HepG2 (cell line): Measurements from ENCODE around the gene CCDC157. TPM values are rescaled to one million over a fixed set of nuclear protein-coding genes. Genes with fewer than 3 reads are reported as not detected.

ENCODE experiments used
- AHR ChIP-seq: IDR thresholded peaks from 2 replicates; pipeline ENCODE4 v1.6.1; 2018; ENCODE audit warnings: missing genetic modification reagents, missing compliant biosample characterization
- ATAD3A ChIP-seq: sonication (generic); formaldehyde crosslinking; IDR thresholded peaks from 2 replicates; pipeline ENCODE4 v1.4.0; 2020; ENCODE audit warnings: missing genetic modification reagents
- ELF3 ChIP-seq: IDR thresholded peaks from 2 replicates; pipeline ENCODE4 v1.6.1; 2016; ENCODE audit warnings: missing genetic modification reagents, missing compliant biosample characterization
- FLYWCH1 ChIP-seq: sonication (generic); formaldehyde crosslinking; IDR thresholded peaks from 2 replicates; pipeline ENCODE4 v1.8.1; 2023; ENCODE audit warnings: mild to moderate bottlenecking, missing genetic modification reagents
- KLF15 ChIP-seq: sonication (generic); formaldehyde crosslinking; IDR thresholded peaks from 2 replicates; pipeline ENCODE4 v1.8.1; 2023; ENCODE audit warnings: borderline replicate concordance, mild to moderate bottlenecking, inconsistent platforms, missing genetic modification reagents, mixed read lengths
- NFRKB ChIP-seq: fragments of 450-650 bp; IDR thresholded peaks from 2 replicates; pipeline ENCODE4 v1.6.1; 2017
- PHF8 ChIP-seq: sonication (generic); formaldehyde crosslinking; IDR thresholded peaks from 2 replicates; pipeline ENCODE4 v1.5.0; 2020; ENCODE audit warnings: missing genetic modification reagents
- RFXAP ChIP-seq: sonication (generic); formaldehyde crosslinking; IDR thresholded peaks from 2 replicates; pipeline ENCODE4 v1.4.0; 2020; ENCODE audit warnings: missing genetic modification reagents, borderline replicate concordance
- SATB2 ChIP-seq: sonication (generic); formaldehyde crosslinking; IDR thresholded peaks from 2 replicates; pipeline ENCODE4 v1.5.0; 2020; ENCODE audit warnings: missing genetic modification reagents
- SRF ChIP-seq: IDR thresholded peaks from 2 replicates; pipeline ENCODE4 v1.6.1; 2011; ENCODE audit warnings: mild to moderate bottlenecking, low read depth, low read length, moderate library complexity
- TBX3 ChIP-seq: fragments of 450-650 bp; IDR thresholded peaks from 2 replicates; pipeline ENCODE4 v1.6.1; 2017; ENCODE audit warnings: antibody characterized with exemption, mild to moderate bottlenecking, inconsistent platforms, borderline replicate concordance
- TEAD3 ChIP-seq: optimal IDR thresholded peaks from 2 replicates; pipeline ENCODE3; 2016; ENCODE audit warnings: borderline replicate concordance
- TOE1 ChIP-seq: sonication (generic); formaldehyde crosslinking; IDR thresholded peaks from 2 replicates; pipeline ENCODE4 v1.4.0; 2020; ENCODE audit warnings: mild to moderate bottlenecking, missing genetic modification reagents
- ZNF143 ChIP-seq: sonication (generic); formaldehyde crosslinking; IDR thresholded peaks from 2 replicates; pipeline ENCODE4 v1.4.0; 2020; ENCODE audit warnings: missing genetic modification reagents
- ZNF329 ChIP-seq: sonication (generic); formaldehyde crosslinking; IDR thresholded peaks from 2 replicates; pipeline ENCODE4 v1.9.0; 2021; ENCODE audit warnings: low read depth, mild to moderate bottlenecking, missing genetic modification reagents
- ZNF33B ChIP-seq: sonication (generic); formaldehyde crosslinking; IDR thresholded peaks from 2 replicates; pipeline ENCODE4 v1.5.1; 2020; ENCODE audit warnings: mild to moderate bottlenecking, missing genetic modification reagents
- ZNF354B ChIP-seq: sonication (generic); formaldehyde crosslinking; IDR thresholded peaks from 2 replicates; pipeline ENCODE4 v1.8.0; 2022; ENCODE audit warnings: mild to moderate bottlenecking, missing genetic modification reagents
- polyA plus RNA-seq, 8 experiments: library from polyadenylated mRNA; depleted of rRNA in 3 of 8; stranded (reverse) in 7 of 8; unstranded in 1 of 8; fragments of >200 nt; fragmentation: Illumina TruSeq in 4 of 8; extraction: Trizol in 4 of 8; gene quantifications; 2 replicates each; pipeline versions ENCODE4 v1.2.1 to v1.2.3, GENCODE V29; 2011 to 2016; ENCODE audit warnings: low read depth in 4 of 8, missing spikeins in 1 of 8, mixed read lengths in 1 of 8; ENCODE audit not compliant: insufficient read depth in 1 of 8
- total RNA-seq, 5 experiments: library from RNA; depleted of rRNA; stranded (reverse); fragments of >200 nt; fragmentation: Illumina TruSeq; extraction: Trizol; gene quantifications; 2 replicates each; pipeline ENCODE4 v1.2.3, GENCODE V29; 2016; ENCODE audit warnings: low read depth in 1 of 5
- TF ChIP-seq, protein P1 (sequence below): sonication (generic); formaldehyde crosslinking; IDR thresholded peaks from 2 replicates; pipeline ENCODE4 v1.5.1; 2020; ENCODE audit warnings: mild to moderate bottlenecking, missing genetic modification reagents, moderate library complexity
- TF ChIP-seq, protein P2 (sequence below): sonication (generic); formaldehyde crosslinking; IDR thresholded peaks from 2 replicates; pipeline ENCODE4 v1.4.0; 2020; ENCODE audit warnings: missing genetic modification reagents
- TF ChIP-seq, protein P3 (sequence below): sonication (generic); formaldehyde crosslinking; conservative IDR thresholded peaks from 2 replicates; pipeline ENCODE4 v1.8.1; 2023; ENCODE audit warnings: missing genetic modification reagents
- TF ChIP-seq, protein P4 (sequence below): sonication (generic); formaldehyde crosslinking; IDR thresholded peaks from 2 replicates; pipeline ENCODE4 v1.8.1; 2023; ENCODE audit warnings: mild to moderate bottlenecking, missing genetic modification reagents
- TF ChIP-seq, protein P5 (sequence below): sonication (generic); formaldehyde crosslinking; IDR thresholded peaks from 2 replicates; pipeline ENCODE4 v1.4.0; 2020; ENCODE audit warnings: missing genetic modification reagents, borderline replicate concordance

CCDC157 gene
- total and polyA plus RNA-seq, 2 of the 13 experiments (the other 11 are each of a cell fraction or from before 2014, with no cell fraction given): 1.4 to 1.6 TPM

DNA sequence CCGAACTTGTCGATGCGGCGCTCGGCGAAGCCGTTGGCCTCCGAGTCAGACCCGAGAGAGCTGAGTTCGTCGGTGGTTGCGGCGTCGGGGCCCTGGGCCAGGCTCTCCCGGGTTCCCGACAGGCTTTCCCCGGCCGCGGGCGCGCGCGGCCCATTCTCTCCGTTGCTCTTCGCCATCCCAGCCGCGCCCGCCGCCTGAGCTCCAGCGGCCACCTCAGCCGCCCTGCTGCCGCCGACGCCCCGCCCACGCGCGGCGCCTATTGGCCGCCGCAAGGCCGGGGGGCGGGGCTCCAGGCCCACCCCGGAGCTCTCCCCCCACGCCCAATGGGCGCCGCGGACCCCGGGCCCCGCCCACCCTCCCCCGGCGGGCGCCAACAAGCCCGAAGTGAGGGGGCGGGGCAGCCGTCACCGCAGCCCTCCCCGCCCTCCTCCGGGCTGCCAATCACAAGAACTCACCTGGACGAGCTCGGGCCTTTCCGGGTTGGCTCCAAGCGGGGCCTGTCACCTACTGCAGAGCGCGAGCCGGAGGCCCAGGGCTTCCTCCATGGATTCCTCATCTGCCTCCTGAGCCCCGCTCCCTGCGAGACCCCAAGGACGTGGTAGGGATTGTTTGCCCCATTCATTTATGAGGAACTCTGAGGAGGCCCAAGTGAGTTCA lies 30.0 kb upstream of the CCDC157 start, which contains the start of gene TBC1D10A (continued):
- TF ChIP-seq, protein P1, sequence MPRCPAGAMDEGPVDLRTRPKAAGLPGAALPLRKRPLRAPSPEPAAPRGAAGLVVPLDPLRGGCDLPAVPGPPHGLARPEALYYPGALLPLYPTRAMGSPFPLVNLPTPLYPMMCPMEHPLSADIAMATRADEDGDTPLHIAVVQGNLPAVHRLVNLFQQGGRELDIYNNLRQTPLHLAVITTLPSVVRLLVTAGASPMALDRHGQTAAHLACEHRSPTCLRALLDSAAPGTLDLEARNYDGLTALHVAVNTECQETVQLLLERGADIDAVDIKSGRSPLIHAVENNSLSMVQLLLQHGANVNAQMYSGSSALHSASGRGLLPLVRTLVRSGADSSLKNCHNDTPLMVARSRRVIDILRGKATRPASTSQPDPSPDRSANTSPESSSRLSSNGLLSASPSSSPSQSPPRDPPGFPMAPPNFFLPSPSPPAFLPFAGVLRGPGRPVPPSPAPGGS (CRISPR knock-in tag): no peak
- no peak for TF ChIP-seq ZNF329
- TF ChIP-seq TEAD3 (CRISPR knock-in tag): peak; percentile 19
- peak; percentile 71; the same call in 1 of the 2 replicates for TF ChIP-seq ELF3 (CRISPR knock-in tag)
- TF ChIP-seq SRF: no peak
- TF ChIP-seq, protein P2, sequence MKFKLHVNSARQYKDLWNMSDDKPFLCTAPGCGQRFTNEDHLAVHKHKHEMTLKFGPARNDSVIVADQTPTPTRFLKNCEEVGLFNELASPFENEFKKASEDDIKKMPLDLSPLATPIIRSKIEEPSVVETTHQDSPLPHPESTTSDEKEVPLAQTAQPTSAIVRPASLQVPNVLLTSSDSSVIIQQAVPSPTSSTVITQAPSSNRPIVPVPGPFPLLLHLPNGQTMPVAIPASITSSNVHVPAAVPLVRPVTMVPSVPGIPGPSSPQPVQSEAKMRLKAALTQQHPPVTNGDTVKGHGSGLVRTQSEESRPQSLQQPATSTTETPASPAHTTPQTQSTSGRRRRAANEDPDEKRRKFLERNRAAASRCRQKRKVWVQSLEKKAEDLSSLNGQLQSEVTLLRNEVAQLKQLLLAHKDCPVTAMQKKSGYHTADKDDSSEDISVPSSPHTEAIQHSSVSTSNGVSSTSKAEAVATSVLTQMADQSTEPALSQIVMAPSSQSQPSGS (CRISPR knock-in tag): no peak
- no peak for TF ChIP-seq FLYWCH1 (CRISPR knock-in tag)
- no peak for TF ChIP-seq NFRKB
- TF ChIP-seq, protein P3, sequence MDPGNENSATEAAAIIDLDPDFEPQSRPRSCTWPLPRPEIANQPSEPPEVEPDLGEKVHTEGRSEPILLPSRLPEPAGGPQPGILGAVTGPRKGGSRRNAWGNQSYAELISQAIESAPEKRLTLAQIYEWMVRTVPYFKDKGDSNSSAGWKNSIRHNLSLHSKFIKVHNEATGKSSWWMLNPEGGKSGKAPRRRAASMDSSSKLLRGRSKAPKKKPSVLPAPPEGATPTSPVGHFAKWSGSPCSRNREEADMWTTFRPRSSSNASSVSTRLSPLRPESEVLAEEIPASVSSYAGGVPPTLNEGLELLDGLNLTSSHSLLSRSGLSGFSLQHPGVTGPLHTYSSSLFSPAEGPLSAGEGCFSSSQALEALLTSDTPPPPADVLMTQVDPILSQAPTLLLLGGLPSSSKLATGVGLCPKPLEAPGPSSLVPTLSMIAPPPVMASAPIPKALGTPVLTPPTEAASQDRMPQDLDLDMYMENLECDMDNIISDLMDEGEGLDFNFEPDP (CRISPR knock-in tag): no peak
- no peak for TF ChIP-seq ZNF33B
- no peak for TF ChIP-seq ZNF354B
- TF ChIP-seq AHR (CRISPR knock-in tag): no peak
- TF ChIP-seq, protein P4, sequence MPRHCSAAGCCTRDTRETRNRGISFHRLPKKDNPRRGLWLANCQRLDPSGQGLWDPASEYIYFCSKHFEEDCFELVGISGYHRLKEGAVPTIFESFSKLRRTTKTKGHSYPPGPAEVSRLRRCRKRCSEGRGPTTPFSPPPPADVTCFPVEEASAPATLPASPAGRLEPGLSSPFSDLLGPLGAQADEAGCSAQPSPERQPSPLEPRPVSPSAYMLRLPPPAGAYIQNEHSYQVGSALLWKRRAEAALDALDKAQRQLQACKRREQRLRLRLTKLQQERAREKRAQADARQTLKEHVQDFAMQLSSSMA (CRISPR knock-in tag): no peak
- no peak for TF ChIP-seq SATB2 (CRISPR knock-in tag)
- peak; percentile 71 for TF ChIP-seq PHF8 (CRISPR knock-in tag)
- no peak for TF ChIP-seq ATAD3A (CRISPR knock-in tag)
- no peak for TF ChIP-seq TBX3
- TF ChIP-seq, protein P5, sequence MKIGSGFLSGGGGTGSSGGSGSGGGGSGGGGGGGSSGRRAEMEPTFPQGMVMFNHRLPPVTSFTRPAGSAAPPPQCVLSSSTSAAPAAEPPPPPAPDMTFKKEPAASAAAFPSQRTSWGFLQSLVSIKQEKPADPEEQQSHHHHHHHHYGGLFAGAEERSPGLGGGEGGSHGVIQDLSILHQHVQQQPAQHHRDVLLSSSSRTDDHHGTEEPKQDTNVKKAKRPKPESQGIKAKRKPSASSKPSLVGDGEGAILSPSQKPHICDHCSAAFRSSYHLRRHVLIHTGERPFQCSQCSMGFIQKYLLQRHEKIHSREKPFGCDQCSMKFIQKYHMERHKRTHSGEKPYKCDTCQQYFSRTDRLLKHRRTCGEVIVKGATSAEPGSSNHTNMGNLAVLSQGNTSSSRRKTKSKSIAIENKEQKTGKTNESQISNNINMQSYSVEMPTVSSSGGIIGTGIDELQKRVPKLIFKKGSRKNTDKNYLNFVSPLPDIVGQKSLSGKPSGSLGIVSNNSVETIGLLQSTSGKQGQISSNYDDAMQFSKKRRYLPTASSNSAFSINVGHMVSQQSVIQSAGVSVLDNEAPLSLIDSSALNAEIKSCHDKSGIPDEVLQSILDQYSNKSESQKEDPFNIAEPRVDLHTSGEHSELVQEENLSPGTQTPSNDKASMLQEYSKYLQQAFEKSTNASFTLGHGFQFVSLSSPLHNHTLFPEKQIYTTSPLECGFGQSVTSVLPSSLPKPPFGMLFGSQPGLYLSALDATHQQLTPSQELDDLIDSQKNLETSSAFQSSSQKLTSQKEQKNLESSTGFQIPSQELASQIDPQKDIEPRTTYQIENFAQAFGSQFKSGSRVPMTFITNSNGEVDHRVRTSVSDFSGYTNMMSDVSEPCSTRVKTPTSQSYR (CRISPR knock-in tag): no peak
- TF ChIP-seq KLF15 (CRISPR knock-in tag): no peak
- TF ChIP-seq RFXAP: no peak
- TF ChIP-seq ZNF143 (CRISPR knock-in tag): no peak
- no peak for TF ChIP-seq TOE1 (CRISPR knock-in tag)
